Ovary (tissue), 9 donors: ENCODE results near the gene SLC22A3. TPM values are rescaled to one million over a fixed set of nuclear protein-coding genes. Genes with fewer than 3 reads are reported as not detected.

ENCODE experiments used
- DNase-seq, 5 donors: peaks; one replicate each; pipeline ENCODE4 v3.0.0-alpha.2; 2019 to 2020
- H3K27ac ChIP-seq, 2 donors: fragments of 200-600 bp; one replicate each; pipeline versions ENCODE4 v1.5.1 to v1.8.0; 2019 to 2022
- H3K27me3 ChIP-seq: fragments of 200-600 bp; one replicate; pipeline ENCODE4 v1.8.0; 2022
- H3K36me3 ChIP-seq: fragments of 200-600 bp; sonication (generic); one replicate; pipeline ENCODE4 v1.5.1; 2019
- H3K4me1 ChIP-seq: one replicate; pipeline ENCODE4 v1.8.1; 2013; ENCODE audit warnings: mild to moderate bottlenecking, moderate library complexity; ENCODE audit not compliant: insufficient read depth
- H3K4me3 ChIP-seq: fragments of 200-600 bp; sonication (generic); one replicate; pipeline ENCODE4 v1.5.1; 2017
- H3K9me3 ChIP-seq, 2 donors: fragments of 200-600 bp in 1 of 2; sonication (generic) in 1 of 2; one replicate each; pipeline versions ENCODE4 v1.5.1 to v1.8.1; 2013 to 2019; ENCODE audit warnings: mild to moderate bottlenecking in 1 of 2, moderate library complexity in 1 of 2
- CTCF ChIP-seq, 3 donors: fragments of 450-650 bp in 2 of 3; fragments of 200-600 bp in 1 of 3; IDR thresholded peaks; one replicate each; pipeline versions ENCODE4 v1.5.1 to v1.8.0; 2016 to 2022; ENCODE audit warnings: antibody characterized with exemption in 3 of 3, mild to moderate bottlenecking in 1 of 3
- EP300 ChIP-seq: sonication (generic); formaldehyde crosslinking; IDR thresholded peaks from one replicate; pipeline ENCODE4 v1.6.1; 2017; ENCODE audit warnings: antibody characterized with exemption
- POLR2A ChIP-seq: fragments of 450-650 bp; IDR thresholded peaks from one replicate; pipeline ENCODE4 v1.6.1; 2017; ENCODE audit warnings: antibody characterized with exemption, mild to moderate bottlenecking, moderate library complexity
- WGBS, 3 donors: extraction: QIAGEN DNeasy Blood & Tissue Kit in 1 of 3; methylation state at CpG; one replicate each; pipeline versions ENCODE4 v1.1.5 to v1.1.7; 2013 to 2017; 5-methylcytosine and 5-hydroxymethylcytosine counted together
- intact Hi-C, 4 donors: fragments of 100-400 bp; cut with DNase I; formaldehyde crosslinking; loops; one replicate each; pipeline versions ENCODE4 v1.11.0 to v1.15.1; 2022 to 2023
- polyA plus RNA-seq, 2 donors: library from polyadenylated mRNA; stranded (reverse); fragments of 200-250 nt in 1 of 2; fragments of 350-450 nt in 1 of 2; fragmentation: Illumina TruSeq in 1 of 2; extraction: RNeasy Lipid Tissue Mini Kit (QIAGEN cat#74804) in 1 of 2; gene quantifications; one replicate each; pipeline ENCODE4 v1.2.3, GENCODE V29; 2013 to 2014
- total RNA-seq, 7 donors: library from RNA; depleted of rRNA in 2 of 7; stranded (reverse); fragments of >200 nt in 2 of 7; fragmentation: NEBNext Ultra II Directional in 3 of 7; extraction: Animal tissue kit (Norgen Biotek cat#: 25700) in 3 of 7; gene quantifications; one replicate each; pipeline versions ENCODE4 v1.1.0 to v1.2.4, GENCODE V29; 2016 to 2023
- donor health status: DM: no; HTN: no; CAD: no; lungs with moderate emphysema.
- donor health status: DM: no; HTN: no; CAD: no.
- donor health status: Bipolar disorder and iron deficiency.
- donor health status: DM: yes; HTN: yes; CAD: no.
- donor health status: DM: no; HTN: no; CAD: no.
- donor health status: DM: yes; HTN: yes; CAD: no.

SLC22A3 gene
- total and polyA plus RNA-seq, 9 donors = 13.5 to 42.5 (median 30.5) TPM

GRCh38 chr6:160303806-160304205 is 44.4 kb upstream of the SLC22A3 start:
- intact Hi-C loops = no loop called here

GRCh38 chr6:160305926-160306713 is 42.1 kb upstream of the SLC22A3 start:
- no peaks in the 10 kb centered on the region for H3K9me3 ChIP-seq
- DNase-seq = no peak
- H3K27me3 ChIP-seq = no peaks in the 10 kb centered on the region
- intact Hi-C loops = no loop called here
- 53 to 57% (median 55%) methylated on average over 7 of the region's 7 CpGs for WGBS, 3 donors
- H3K4me3 ChIP-seq = no peak overlapping the region
- TF ChIP-seq CTCF (IDR thresholded peaks at IDR 0.05) (no peak), POLR2A (no peak), EP300 (no peak)
- H3K4me1 ChIP-seq = no peaks in the 10 kb centered on the region
- H3K36me3 ChIP-seq = no peaks in the 10 kb centered on the region
- H3K27ac ChIP-seq = no peak overlapping the region

More at GRCh38 chr6:160303806-160304205, 44.4 kb upstream of the SLC22A3 start:
- WGBS, 3 donors = 67 to 83% (median 75%) methylated on average over 2 of the region's 2 CpGs
- TF ChIP-seq CTCF (IDR thresholded peaks at IDR 0.05) (no peak), EP300 (no peak), POLR2A (no peak)
- Histone ChIP-seq H3K9me3 (no peaks in the 10 kb centered on the region), H3K4me3 (no peak overlapping the region), H3K4me1 (no peaks in the 10 kb centered on the region), H3K27ac (no peak overlapping the region), H3K27me3 (no peaks in the 10 kb centered on the region), H3K36me3 (no peaks in the 10 kb centered on the region)
- no peak for DNase-seq

- Histone ChIP-seq H3K27me3 (no peaks in the 10 kb centered on the region), H3K27ac (no peak overlapping the region), H3K4me3 (no peak overlapping the region), H3K9me3 (no peaks in the 10 kb centered on the region), H3K4me1 (no peaks in the 10 kb centered on the region), H3K36me3 (no peaks in the 10 kb centered on the region)
- intact Hi-C loops = no loop called here
- DNase-seq = no peak
- TF ChIP-seq EP300 (no peak), CTCF (IDR thresholded peaks at IDR 0.05) (no peak), POLR2A (no peak)
Observed at GRCh38 chr6:160309718-160310117, 38.5 kb upstream of the SLC22A3 start.

- no peak overlapping the region for H3K27ac ChIP-seq
- H3K36me3 ChIP-seq = no peaks in the 10 kb centered on the region
- no peak for DNase-seq
- intact Hi-C loops = no loop called here
- H3K4me1 ChIP-seq = no peaks in the 10 kb centered on the region
- H3K4me3 ChIP-seq = no peak overlapping the region
- H3K27me3 ChIP-seq = no peaks in the 10 kb centered on the region
- H3K9me3 ChIP-seq = no peaks in the 10 kb centered on the region
- 86 to 91% (median 87%) methylated on average over 2 of the region's 2 CpGs for WGBS, 3 donors
- TF ChIP-seq EP300 (no peak), CTCF (IDR thresholded peaks at IDR 0.05) (no peak), POLR2A (no peak)
Observed at GRCh38 chr6:160312900-160313299, 35.3 kb upstream of the SLC22A3 start.
